ENCODE results near the gene ARPC1B. TPM values are rescaled to one million over a fixed set of nuclear protein-coding genes. Genes with fewer than 3 reads are reported as not detected.
A peak's percentile ranks its signal among the peaks of the same experiment; 100 is the strongest.
"Not testable (repeated sequence)": the region's sequence is repeated elsewhere in the genome, so short reads cannot be mapped to it uniquely, and the experiment has no call there.

ARPC1B gene
- total RNA-seq, 1 donor from 2014 or later = 175 TPM

DNA sequence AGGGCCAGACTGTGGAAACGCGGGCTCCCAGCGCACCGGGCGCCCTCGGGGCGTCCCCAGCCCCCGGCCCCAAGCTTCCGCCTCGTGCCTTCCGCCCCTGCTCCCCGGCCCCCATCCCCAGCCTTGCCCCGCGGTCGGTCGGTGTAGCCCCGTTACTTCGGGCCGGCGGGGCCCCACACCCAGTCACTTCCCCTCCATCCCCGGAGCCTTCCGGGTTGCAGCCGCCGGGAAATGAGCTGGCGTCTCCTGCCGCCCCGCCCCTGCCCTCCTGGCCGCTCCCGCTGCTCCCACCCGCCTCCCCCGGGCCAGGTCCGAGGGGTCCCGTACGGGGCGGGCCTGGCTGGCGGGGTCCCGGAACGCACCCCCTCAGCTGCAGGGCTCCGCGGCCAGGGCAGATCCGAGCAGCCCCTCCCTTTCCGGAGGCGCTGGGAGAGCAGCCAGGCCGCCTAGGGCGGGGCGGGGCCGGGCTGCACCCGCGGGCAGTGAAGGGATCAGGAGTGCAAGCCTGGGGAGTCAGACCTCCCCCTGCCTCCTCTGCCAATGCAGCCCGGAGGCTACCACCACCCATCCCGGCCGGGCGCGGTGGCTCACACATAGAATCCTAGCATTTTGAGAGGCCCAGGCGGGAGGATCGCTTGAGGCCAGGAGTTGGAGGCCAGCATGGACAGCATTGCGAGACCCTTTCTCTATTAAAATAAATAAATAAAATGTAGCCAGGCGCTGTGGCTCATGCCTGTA, 709 bp downstream of the ARPC1B start:
- H3K4me3 Mint-ChIP-seq (ENCODE audit: unreplicated experiment) = peak overlapping the region; percentile 85
- Histone ChIP-seq H3K4me2 (ENCODE audit: low read length) (peak overlapping the region; percentile 93), H2AFZ (ENCODE audit: low read depth, low read length) (no peak overlapping the region), H3K4me3 (ENCODE audit: insufficient read depth, low read depth, low read length) (peak overlapping the region; percentile 70), H3K9ac (ENCODE audit: low read length) (peak overlapping the region; percentile 74), H3K36me3 (ENCODE audit: insufficient read depth, low read length) (peaks cover 4% of the 10 kb centered on the region), H3K27me3 (ENCODE audit: insufficient read depth, low read length) (no peaks in the 10 kb centered on the region), H3K79me2 (ENCODE audit: insufficient read depth, low read length) (peaks cover 31% of the 10 kb centered on the region), H3K27ac (ENCODE audit: low read depth, low read length) (no peak overlapping the region), H4K20me1 (ENCODE audit: insufficient read depth, low read length) (peaks cover 38% of the 10 kb centered on the region), H3K9me3 (ENCODE audit: insufficient read depth, low read depth, low read length) (no peaks in the 10 kb centered on the region), H3K4me1 (ENCODE audit: insufficient read depth, low read length) (peaks cover 17% of the 10 kb centered on the region)
- FAIRE-seq (no peak), DNase-seq (ENCODE audit: low read depth) (peak; percentile 36)
- no peaks in the 10 kb centered on the region for H3K27me3 Mint-ChIP-seq (ENCODE audit: low read depth, unreplicated experiment)
- no peak overlapping the region for H3K27ac Mint-ChIP-seq (ENCODE audit: unreplicated experiment)
- H3K36me3 Mint-ChIP-seq (ENCODE audit: low read depth, unreplicated experiment) = peaks cover 2% of the 10 kb centered on the region
- TF ChIP-seq, protein P1, sequence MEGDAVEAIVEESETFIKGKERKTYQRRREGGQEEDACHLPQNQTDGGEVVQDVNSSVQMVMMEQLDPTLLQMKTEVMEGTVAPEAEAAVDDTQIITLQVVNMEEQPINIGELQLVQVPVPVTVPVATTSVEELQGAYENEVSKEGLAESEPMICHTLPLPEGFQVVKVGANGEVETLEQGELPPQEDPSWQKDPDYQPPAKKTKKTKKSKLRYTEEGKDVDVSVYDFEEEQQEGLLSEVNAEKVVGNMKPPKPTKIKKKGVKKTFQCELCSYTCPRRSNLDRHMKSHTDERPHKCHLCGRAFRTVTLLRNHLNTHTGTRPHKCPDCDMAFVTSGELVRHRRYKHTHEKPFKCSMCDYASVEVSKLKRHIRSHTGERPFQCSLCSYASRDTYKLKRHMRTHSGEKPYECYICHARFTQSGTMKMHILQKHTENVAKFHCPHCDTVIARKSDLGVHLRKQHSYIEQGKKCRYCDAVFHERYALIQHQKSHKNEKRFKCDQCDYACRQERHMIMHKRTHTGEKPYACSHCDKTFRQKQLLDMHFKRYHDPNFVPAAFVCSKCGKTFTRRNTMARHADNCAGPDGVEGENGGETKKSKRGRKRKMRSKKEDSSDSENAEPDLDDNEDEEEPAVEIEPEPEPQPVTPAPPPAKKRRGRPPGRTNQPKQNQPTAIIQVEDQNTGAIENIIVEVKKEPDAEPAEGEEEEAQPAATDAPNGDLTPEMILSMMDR (IDR thresholded peaks at IDR 0.05; ENCODE audit: insufficient read depth, low read depth, low read length) = no peak
- no peak for TF ChIP-seq EZH2 (IDR thresholded peaks at IDR 0.05; ENCODE audit: insufficient read depth, low read length)
- peaks cover 12% of the 10 kb centered on the region for H3K4me1 Mint-ChIP-seq (ENCODE audit: low read depth, unreplicated experiment)
- no peaks in the 10 kb centered on the region for H3K9me3 Mint-ChIP-seq (ENCODE audit: unreplicated experiment)

DNA sequence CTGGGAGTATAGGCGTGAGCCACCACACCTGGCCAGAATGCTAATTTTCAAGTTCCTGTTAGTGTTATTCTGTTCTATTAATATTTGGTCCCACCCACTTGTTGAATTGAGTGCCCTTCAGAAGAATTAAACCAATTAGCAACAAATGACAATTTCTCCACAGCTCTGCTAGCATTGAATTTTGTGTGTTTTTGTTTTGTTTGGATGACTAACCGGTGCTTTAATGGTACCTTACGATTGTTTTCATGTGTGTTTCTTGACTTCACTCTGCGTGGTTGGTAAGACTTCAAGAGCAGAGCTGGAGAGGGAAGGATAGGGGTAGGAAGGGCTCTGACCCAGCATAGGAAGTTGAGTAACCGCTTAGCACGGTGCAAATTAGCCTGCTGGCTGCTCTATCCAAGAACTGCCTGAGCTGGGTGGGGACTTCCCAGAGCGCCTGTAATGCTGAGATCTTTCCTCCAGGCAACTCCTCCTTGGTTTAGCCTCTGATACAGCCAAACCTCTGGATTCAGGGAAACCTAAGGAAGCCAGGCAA, 4.6 kb downstream of the ARPC1B start:
- Histone ChIP-seq H3K36me3 (ENCODE audit: insufficient read depth, low read length) (peaks cover 4% of the 10 kb centered on the region), H3K27me3 (ENCODE audit: insufficient read depth, low read length) (no peaks in the 10 kb centered on the region), H2AFZ (ENCODE audit: low read depth, low read length) (no peak overlapping the region), H3K4me2 (ENCODE audit: low read length) (peak overlapping the region; percentile 59), H3K9ac (ENCODE audit: low read length) (peak overlapping the region; percentile 36), H4K20me1 (ENCODE audit: insufficient read depth, low read length) (peaks cover 71% of the 10 kb centered on the region), H3K79me2 (ENCODE audit: insufficient read depth, low read length) (peaks cover 67% of the 10 kb centered on the region), H3K27ac (ENCODE audit: low read depth, low read length) (peak overlapping the region; percentile 57), H3K4me1 (ENCODE audit: insufficient read depth, low read length) (peaks cover 21% of the 10 kb centered on the region), H3K9me3 (ENCODE audit: insufficient read depth, low read depth, low read length) (no peaks in the 10 kb centered on the region), H3K4me3 (ENCODE audit: insufficient read depth, low read depth, low read length) (no peak overlapping the region)
- FAIRE-seq (peak; percentile 17), DNase-seq (ENCODE audit: low read depth) (peak; percentile 84)
- Mint-ChIP-seq H3K36me3 (ENCODE audit: low read depth, unreplicated experiment) (peaks cover 9% of the 10 kb centered on the region), H3K27me3 (ENCODE audit: low read depth, unreplicated experiment) (no peaks in the 10 kb centered on the region), H3K9me3 (ENCODE audit: unreplicated experiment) (no peaks in the 10 kb centered on the region), H3K27ac (ENCODE audit: unreplicated experiment) (peak overlapping the region; percentile 54), H3K4me1 (ENCODE audit: low read depth, unreplicated experiment) (peaks cover 17% of the 10 kb centered on the region), H3K4me3 (ENCODE audit: unreplicated experiment) (no peak overlapping the region)
- no peak for TF ChIP-seq EZH2 (IDR thresholded peaks at IDR 0.05; ENCODE audit: insufficient read depth, low read length)
- TF ChIP-seq, protein P1 (IDR thresholded peaks at IDR 0.05; ENCODE audit: insufficient read depth, low read depth, low read length) = no peak

DNA sequence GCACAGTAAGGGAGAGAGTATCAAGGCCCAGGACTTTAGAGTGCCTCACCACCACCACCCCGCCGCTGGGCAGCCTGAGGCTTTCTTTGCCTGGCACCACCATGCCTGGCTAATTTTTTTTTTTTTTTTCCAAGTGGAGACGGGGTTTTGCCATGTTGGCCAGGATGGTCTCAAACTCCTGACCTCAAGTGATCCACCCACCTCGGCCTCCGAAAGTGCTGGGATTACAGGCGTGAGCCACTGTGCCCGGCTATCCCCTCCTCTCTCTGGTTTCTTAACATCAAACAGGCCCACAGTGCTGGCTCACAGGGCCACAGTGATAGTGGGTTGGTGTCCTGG, 5.1 kb downstream of the ARPC1B start:
- not testable (repeated sequence) for H3K36me3 Mint-ChIP-seq (ENCODE audit: low read depth, unreplicated experiment); H3K27me3 ChIP-seq (ENCODE audit: insufficient read depth, low read length); H3K9me3 ChIP-seq (ENCODE audit: insufficient read depth, low read depth, low read length); H3K4me3 Mint-ChIP-seq (ENCODE audit: unreplicated experiment); H3K9me3 Mint-ChIP-seq (ENCODE audit: unreplicated experiment); H3K4me3 ChIP-seq (ENCODE audit: insufficient read depth, low read depth, low read length); H2AFZ ChIP-seq (ENCODE audit: low read depth, low read length); H3K36me3 ChIP-seq (ENCODE audit: insufficient read depth, low read length); DNase-seq (ENCODE audit: low read depth); H3K27me3 Mint-ChIP-seq (ENCODE audit: low read depth, unreplicated experiment); FAIRE-seq
- Histone ChIP-seq H3K4me2 (ENCODE audit: low read length) (peak overlapping the region; percentile 59), H3K27ac (ENCODE audit: low read depth, low read length) (peak overlapping the region; percentile 57), H4K20me1 (ENCODE audit: insufficient read depth, low read length) (peaks cover 77% of the 10 kb centered on the region), H3K79me2 (ENCODE audit: insufficient read depth, low read length) (peaks cover 72% of the 10 kb centered on the region), H3K9ac (ENCODE audit: low read length) (peak overlapping the region; percentile 36), H3K4me1 (ENCODE audit: insufficient read depth, low read length) (peaks cover 21% of the 10 kb centered on the region)
- Mint-ChIP-seq H3K4me1 (ENCODE audit: low read depth, unreplicated experiment) (peaks cover 17% of the 10 kb centered on the region), H3K27ac (ENCODE audit: unreplicated experiment) (peak overlapping the region; percentile 85)
